HepG2 (cell line): ENCODE measurements around the gene TTC19. TPM values are rescaled to one million over a fixed set of nuclear protein-coding genes. Genes with fewer than 3 reads are reported as not detected.

Source experiments
- ATAC-seq: fragments of 200-7000 bp; cut with Tn5 transposase; 3 replicates; pipeline ENCODE4 v1.9.1; 2020; ENCODE audit warnings: mild to moderate bottlenecking, moderate library complexity
- BruUV-seq: library from RNA; stranded (reverse); fragments of 400-500 nt; replicated peaks from 2 replicates; lab custom pipeline; 2021; lab: Mats Ljungman, UMichigan
- CTCF ChIA-PET: fragments of 300-600 bp; formaldehyde crosslinking; extraction: SDS; loops from one replicate; lab custom pipeline; 2021; ENCODE audit warnings: low total read pairs, inconsistent platforms, low intra/inter-chr PET ratio; lab: Yijun Ruan, JAX
- POLR2A ChIA-PET: fragments of 350-600 bp; sonication (Branson Sonifier 250); formaldehyde crosslinking; loops from one replicate; lab custom pipeline; 2020; ENCODE audit warnings: antibody characterized with exemption, inconsistent platforms; lab: Yijun Ruan, JAX
- DNase-seq: peaks from one replicate; pipeline ENCODE4 v3.0.0-alpha.2; 2015; ENCODE audit warnings: low spot score
- FAIRE-seq: peaks from 3 replicates; lab custom pipeline; 2011; peaks lifted over from hg19 to GRCh38; lab: Jason Lieb, UNC
- H2AFZ ChIP-seq: one replicate; pipeline ENCODE4 v1.6.1; 2011; ENCODE audit warnings: low read length, inconsistent platforms
- H3K27ac ChIP-seq: fragments of 300-600 bp; 3 replicates; pipeline ENCODE4 v1.8.0; 2011; ENCODE audit warnings: mixed run types, mild to moderate bottlenecking, mixed read lengths, low read length, inconsistent platforms; ENCODE audit not compliant: insufficient read depth; ENCODE audit errors: extremely low read length
- H3K27me3 ChIP-seq, 2 experiments: fragments of 200-600 bp in 1 of 2; 2 replicates in 1 of 2; 3 replicates in 1 of 2; pipeline versions ENCODE4 v1.6.0 to v1.8.0; 2011; ENCODE audit warnings: low read length in 2 of 2, mild to moderate bottlenecking in 2 of 2, moderate library complexity in 2 of 2, inconsistent platforms in 1 of 2; ENCODE audit not compliant: insufficient read depth in 2 of 2, control insufficient read depth in 1 of 2
- H3K36me3 ChIP-seq, 2 experiments: fragments of 200-600 bp in 1 of 2; replicated peaks in 1 of 2; 2 replicates in 1 of 2; 3 replicates in 1 of 2; pipeline versions ENCODE4 v1.5.1 to v1.8.0; 2011; ENCODE audit warnings: low read length in 2 of 2, inconsistent platforms in 1 of 2; ENCODE audit not compliant: insufficient read depth in 2 of 2, control insufficient read depth in 1 of 2
- H3K4me1 ChIP-seq: 2 replicates; pipeline ENCODE4 v1.5.1; 2012; ENCODE audit warnings: low read length, inconsistent platforms; ENCODE audit not compliant: insufficient read depth
- H3K4me2 ChIP-seq: 2 replicates; pipeline ENCODE4 v1.6.0; 2011; ENCODE audit warnings: low read depth, low read length, inconsistent platforms
- H3K4me3 ChIP-seq, 3 experiments: fragments of 200-600 bp in 1 of 3; sonication (generic), shearing (Covaris generic) in 1 of 3; replicated peaks in 1 of 3; 2 replicates each; pipeline ENCODE4 v1.5.1; 2011 to 2016; ENCODE audit warnings: low read length in 3 of 3, inconsistent platforms in 2 of 3, low read depth in 2 of 3, mild to moderate bottlenecking in 2 of 3, control low read depth in 1 of 3, mixed read lengths in 1 of 3; ENCODE audit not compliant: insufficient read depth in 1 of 3
- H3K79me2 ChIP-seq: one replicate; pipeline ENCODE4 v1.6.1; 2011; ENCODE audit warnings: low read length, inconsistent platforms; ENCODE audit not compliant: insufficient read depth
- H3K9ac ChIP-seq: 2 replicates; pipeline ENCODE4 v1.6.0; 2011; ENCODE audit warnings: mild to moderate bottlenecking, low read depth, low read length, inconsistent platforms; ENCODE audit not compliant: insufficient read depth
- H3K9me3 ChIP-seq: 2 replicates; pipeline ENCODE4 v1.5.1; 2012; ENCODE audit warnings: mild to moderate bottlenecking, low read length
- H4K20me1 ChIP-seq: 2 replicates; pipeline ENCODE4 v1.6.0; 2011; ENCODE audit warnings: inconsistent platforms, mild to moderate bottlenecking, low read length, moderate library complexity; ENCODE audit not compliant: insufficient read depth
- ASH2L ChIP-seq: fragments of 300-600, 200-600 bp; sonication (generic); IDR thresholded peaks from 2 replicates; pipeline ENCODE4 v1.7.0; 2017; ENCODE audit warnings: low read depth, mild to moderate bottlenecking, moderate library complexity, mixed read lengths, low read length; ENCODE audit not compliant: insufficient read length
- CEBPG ChIP-seq: IDR thresholded peaks from 2 replicates; pipeline ENCODE4 v1.6.1; 2016
- CREBL2 ChIP-seq: sonication (generic); formaldehyde crosslinking; IDR thresholded peaks from 2 replicates; pipeline ENCODE4 v1.8.1; 2023; ENCODE audit warnings: missing genetic modification reagents, mild to moderate bottlenecking, borderline replicate concordance
- GATA4 ChIP-seq: sonication (generic); IDR thresholded peaks from 2 replicates; pipeline ENCODE4 v1.6.1; 2016; ENCODE audit warnings: antibody characterized with exemption, low read depth, borderline replicate concordance
- HES4 ChIP-seq: sonication (generic); formaldehyde crosslinking; IDR thresholded peaks from 2 replicates; pipeline ENCODE4 v1.9.0; 2021; ENCODE audit warnings: mild to moderate bottlenecking, missing genetic modification reagents, borderline replicate concordance
- KDM5B ChIP-seq: sonication (generic); formaldehyde crosslinking; IDR thresholded peaks from 2 replicates; pipeline ENCODE4 v1.4.0; 2020; ENCODE audit warnings: missing genetic modification reagents, mild to moderate bottlenecking, borderline replicate concordance
- KLF9 ChIP-seq: IDR thresholded peaks from 2 replicates; pipeline ENCODE4 v1.6.1; 2016; ENCODE audit warnings: low read depth
- MXI1 ChIP-seq: IDR thresholded peaks from 3 replicates; pipeline ENCODE4 v1.6.1; 2012; ENCODE audit warnings: low read depth, low read length, inconsistent platforms, borderline replicate concordance
- NR0B2 ChIP-seq: sonication (generic); formaldehyde crosslinking; IDR thresholded peaks from 2 replicates; pipeline ENCODE4 v1.4.0; 2020; ENCODE audit warnings: mild to moderate bottlenecking, missing genetic modification reagents
- PREB ChIP-seq: sonication (generic); formaldehyde crosslinking; IDR thresholded peaks from 2 replicates; pipeline ENCODE4 v1.4.0; 2020; ENCODE audit warnings: missing genetic modification reagents
- ZBTB7B ChIP-seq: sonication (generic); formaldehyde crosslinking; IDR thresholded peaks from 2 replicates; pipeline ENCODE4 v1.4.0; 2020; ENCODE audit warnings: missing genetic modification reagents
- ZNF30 ChIP-seq: sonication (generic); formaldehyde crosslinking; IDR thresholded peaks from 2 replicates; pipeline ENCODE4 v1.5.0; 2020; ENCODE audit warnings: mild to moderate bottlenecking, missing genetic modification reagents
- ZNF318 ChIP-seq: sonication (generic); formaldehyde crosslinking; IDR thresholded peaks from 2 replicates; pipeline ENCODE4 v1.4.0; 2020; ENCODE audit warnings: mild to moderate bottlenecking, missing genetic modification reagents
- ZNF577 ChIP-seq: sonication (generic); formaldehyde crosslinking; IDR thresholded peaks from 2 replicates; pipeline ENCODE4 v1.4.0; 2020; ENCODE audit warnings: mild to moderate bottlenecking, low read depth, missing genetic modification reagents, borderline replicate concordance
- ZNF784 ChIP-seq: sonication (generic); formaldehyde crosslinking; IDR thresholded peaks from 2 replicates; pipeline ENCODE4 v1.5.1; 2020; ENCODE audit warnings: missing genetic modification reagents, mild to moderate bottlenecking, borderline replicate concordance
- WGBS: methylation state at CpG from one replicate; pipeline ENCODE4 v1.1.6; 2017; ENCODE audit warnings: low lambda C conversion rate; 5-methylcytosine and 5-hydroxymethylcytosine counted together
- in situ Hi-C: cut with HindIII; loops from 2 replicates; pipeline ENCODE4 v1.10.0; 2017; ENCODE audit warnings: low pct_unique_long_range_greater_than_20kb; ENCODE audit not compliant: extremely low pct_ligation_motif_present
- intact Hi-C: fragments of 100-400 bp; cut with micrococcal nuclease; formaldehyde crosslinking; loops from one replicate; pipeline ENCODE4 v1.10.0; 2022; ENCODE audit not compliant: unreplicated experiment
- polyA plus RNA-seq, 8 experiments: library from polyadenylated mRNA; depleted of rRNA in 3 of 8; stranded (reverse) in 7 of 8; unstranded in 1 of 8; fragments of >200 nt; fragmentation: Illumina TruSeq in 4 of 8; extraction: Trizol in 4 of 8; gene quantifications; 2 replicates each; pipeline versions ENCODE4 v1.2.1 to v1.2.3, GENCODE V29; 2011 to 2016; ENCODE audit warnings: low read depth in 4 of 8, missing spikeins in 1 of 8, mixed read lengths in 1 of 8; ENCODE audit not compliant: insufficient read depth in 1 of 8
- total RNA-seq, 5 experiments: library from RNA; depleted of rRNA; stranded (reverse); fragments of >200 nt; fragmentation: Illumina TruSeq; extraction: Trizol; gene quantifications; 2 replicates each; pipeline ENCODE4 v1.2.3, GENCODE V29; 2016; ENCODE audit warnings: low read depth in 1 of 5

TTC19 gene
- total and polyA plus RNA-seq, 2 of the 13 experiments (the other 11 are each of a cell fraction or from before 2014, with no cell fraction given), result 4.4 to 24.3 TPM

GRCh38 chr17:16074423-16074822, 74.8 kb downstream of the TTC19 start:
- no peak for ATAC-seq
- Histone ChIP-seq H3K4me1 (no peaks in the 10 kb centered on the region), H2AFZ (no peak overlapping the region), H3K27ac (no peak overlapping the region), H4K20me1 (no peaks in the 10 kb centered on the region), H3K4me3 (no peak overlapping the region), H3K79me2 (no peaks in the 10 kb centered on the region), H3K36me3 (peaks cover 17 to 82% of the 10 kb centered on the region in 2 experiments), H3K27me3 (no peaks in the 10 kb centered on the region), H3K9me3 (no peaks in the 10 kb centered on the region), H3K4me2 (no peak overlapping the region), H3K9ac (no peak overlapping the region)
- DNase-seq, result no peak
- intact Hi-C loops (no loop called here), in situ Hi-C loops (no loop called here)
- CTCF ChIA-PET, result no interaction called here
- no peak for FAIRE-seq
- POLR2A ChIA-PET, result no interaction called here
- no TSS peak for BruUV-seq
- 98% methylated on average over 3 of the region's 3 CpGs for WGBS
- TF ChIP-seq ZNF318 (no peak), MXI1 (no peak), GATA4 (no peak), CEBPG (CRISPR knock-in tag) (no peak), KLF9 (CRISPR knock-in tag) (no peak), ZNF784 (no peak), ZNF577 (CRISPR knock-in tag) (no peak), CREBL2 (no peak), NR0B2 (CRISPR knock-in tag) (no peak), ZNF30 (CRISPR knock-in tag) (no peak), KDM5B (CRISPR knock-in tag) (no peak), ASH2L (no peak), PREB (CRISPR knock-in tag) (no peak), ZBTB7B (CRISPR knock-in tag) (no peak), HES4 (CRISPR knock-in tag) (no peak)
